Tibial artery (tissue), 4 donors: ENCODE results near the gene RALGPS1.
A peak's percentile ranks its signal among the peaks of the same experiment; 100 is the strongest.

ENCODE experiments used
- DNase-seq, 2 donors: peaks; one replicate each; pipeline ENCODE4 v3.0.0-alpha.2; 2019
- H3K27ac ChIP-seq, 2 donors: fragments of 200-600 bp; sonication (generic) in 1 of 2; 1 replicate in 1 of 2; 2 replicates in 1 of 2; pipeline ENCODE4 v1.5.1; 2018 to 2019; ENCODE audit warnings: mild to moderate bottlenecking in 1 of 2
- H3K27me3 ChIP-seq, 2 donors: fragments of 200-600 bp; sonication (generic) in 1 of 2; one replicate each; pipeline versions ENCODE4 v1.5.1 to v1.6.0; 2016 to 2019
- H3K36me3 ChIP-seq, 3 donors: fragments of 200-600 bp; sonication (generic) in 2 of 3; one replicate each; pipeline ENCODE4 v1.5.1; 2016 to 2019; ENCODE audit warnings: mild to moderate bottlenecking in 2 of 3
- H3K4me1 ChIP-seq, 4 donors: fragments of 200-600 bp; sonication (generic) in 2 of 4; 1 replicate in 3 of 4; 2 replicates in 1 of 4; pipeline ENCODE4 v1.5.1; 2016 to 2019
- H3K4me3 ChIP-seq, 2 donors: fragments of 200-600 bp; sonication (generic) in 1 of 2; 1 replicate in 1 of 2; 2 replicates in 1 of 2; pipeline ENCODE4 v1.5.1; 2018 to 2019; ENCODE audit warnings: mild to moderate bottlenecking in 2 of 2
- H3K9me3 ChIP-seq, 3 donors: fragments of 200-600 bp; sonication (generic) in 1 of 3; one replicate each; pipeline ENCODE4 v1.5.1; 2016 to 2019
- CTCF ChIP-seq, 2 experiments: fragments of 200-600 bp in 1 of 2; fragments of 450-650 bp in 1 of 2; IDR thresholded peaks; one replicate each; pipeline ENCODE4 v1.5.1; 2017 to 2019; ENCODE audit warnings: antibody characterized with exemption in 2 of 2, mild to moderate bottlenecking in 1 of 2, moderate library complexity in 1 of 2
- intact Hi-C: fragments of 100-400 bp; cut with DNase I; formaldehyde crosslinking; loops from one replicate; pipeline ENCODE4 v1.15.0; 2023; ENCODE audit warnings: low total_unique reads

The RALGPS1 gene

GRCh38 chr9:126989847-126990842 is 75.6 kb downstream of the RALGPS1 start:
- H3K4me3 ChIP-seq = no peak overlapping the region
- no peak for TF ChIP-seq CTCF (IDR thresholded peaks at IDR 0.05)
- H3K4me1 ChIP-seq = peaks cover 0 to 24% (median 2%) of the 10 kb centered on the region in 4 donors
- peak overlapping the region in 1 of 2 donors; percentile 17 for H3K27ac ChIP-seq
- no peaks in the 10 kb centered on the region for H3K9me3 ChIP-seq
- H3K36me3 ChIP-seq = no peaks in the 10 kb centered on the region
- intact Hi-C loops = no loop called here
- no peaks in the 10 kb centered on the region for H3K27me3 ChIP-seq
- peak; percentile 86 to 89 for DNase-seq

GRCh38 chr9:126991183-126991582 is 76.6 kb downstream of the RALGPS1 start:
- intact Hi-C loops = no loop called here
- DNase-seq = no peak
- Histone ChIP-seq H3K9me3 (no peaks in the 10 kb centered on the region), H3K27ac (no peak overlapping the region), H3K4me3 (no peak overlapping the region), H3K4me1 (peaks cover 0 to 16% (median 2%) of the 10 kb centered on the region in 4 donors), H3K27me3 (no peaks in the 10 kb centered on the region), H3K36me3 (no peaks in the 10 kb centered on the region)
- no peak for TF ChIP-seq CTCF (IDR thresholded peaks at IDR 0.05)

- Histone ChIP-seq H3K27me3 (no peaks in the 10 kb centered on the region), H3K27ac (no peak overlapping the region), H3K9me3 (no peaks in the 10 kb centered on the region), H3K4me1 (peaks cover 0 to 11% (median 2%) of the 10 kb centered on the region in 4 donors), H3K4me3 (no peak overlapping the region), H3K36me3 (no peaks in the 10 kb centered on the region)
- intact Hi-C loops = no loop called here
- no peak for TF ChIP-seq CTCF (IDR thresholded peaks at IDR 0.05)
- no peak for DNase-seq
Observed at GRCh38 chr9:126992427-126992826, 77.8 kb downstream of the RALGPS1 start.

- TF ChIP-seq CTCF (IDR thresholded peaks at IDR 0.05) = no peak
- H3K36me3 ChIP-seq = no peaks in the 10 kb centered on the region
- no peak for DNase-seq
- H3K27me3 ChIP-seq = no peaks in the 10 kb centered on the region
- no peaks in the 10 kb centered on the region for H3K9me3 ChIP-seq
- intact Hi-C loops = no loop called here
- H3K27ac ChIP-seq = no peak overlapping the region
- no peak overlapping the region for H3K4me3 ChIP-seq
- H3K4me1 ChIP-seq = no peaks in the 10 kb centered on the region
Observed at GRCh38 chr9:126999315-127000068, 84.9 kb downstream of the RALGPS1 start.

GRCh38 chr9:127004946-127005769 is 90.6 kb downstream of the RALGPS1 start:
- Histone ChIP-seq H3K27me3 (no peaks in the 10 kb centered on the region), H3K4me3 (no peak overlapping the region), H3K9me3 (no peaks in the 10 kb centered on the region), H3K36me3 (no peaks in the 10 kb centered on the region), H3K4me1 (peaks cover 0 to 10% (median 0%) of the 10 kb centered on the region in 4 donors), H3K27ac (no peak overlapping the region)
- TF ChIP-seq CTCF (IDR thresholded peaks at IDR 0.05) = no peak
- no peak for DNase-seq
- intact Hi-C loops = no loop called here
